ENCODE data around the gene USH1G. TPM values are rescaled to one million over a fixed set of nuclear protein-coding genes. Genes with fewer than 3 reads are reported as not detected.
"Not testable (repeated sequence)": the region's sequence is repeated elsewhere in the genome, so short reads cannot be mapped to it uniquely, and the experiment has no call there.

USH1G gene
- not detected for total RNA-seq

DNA sequence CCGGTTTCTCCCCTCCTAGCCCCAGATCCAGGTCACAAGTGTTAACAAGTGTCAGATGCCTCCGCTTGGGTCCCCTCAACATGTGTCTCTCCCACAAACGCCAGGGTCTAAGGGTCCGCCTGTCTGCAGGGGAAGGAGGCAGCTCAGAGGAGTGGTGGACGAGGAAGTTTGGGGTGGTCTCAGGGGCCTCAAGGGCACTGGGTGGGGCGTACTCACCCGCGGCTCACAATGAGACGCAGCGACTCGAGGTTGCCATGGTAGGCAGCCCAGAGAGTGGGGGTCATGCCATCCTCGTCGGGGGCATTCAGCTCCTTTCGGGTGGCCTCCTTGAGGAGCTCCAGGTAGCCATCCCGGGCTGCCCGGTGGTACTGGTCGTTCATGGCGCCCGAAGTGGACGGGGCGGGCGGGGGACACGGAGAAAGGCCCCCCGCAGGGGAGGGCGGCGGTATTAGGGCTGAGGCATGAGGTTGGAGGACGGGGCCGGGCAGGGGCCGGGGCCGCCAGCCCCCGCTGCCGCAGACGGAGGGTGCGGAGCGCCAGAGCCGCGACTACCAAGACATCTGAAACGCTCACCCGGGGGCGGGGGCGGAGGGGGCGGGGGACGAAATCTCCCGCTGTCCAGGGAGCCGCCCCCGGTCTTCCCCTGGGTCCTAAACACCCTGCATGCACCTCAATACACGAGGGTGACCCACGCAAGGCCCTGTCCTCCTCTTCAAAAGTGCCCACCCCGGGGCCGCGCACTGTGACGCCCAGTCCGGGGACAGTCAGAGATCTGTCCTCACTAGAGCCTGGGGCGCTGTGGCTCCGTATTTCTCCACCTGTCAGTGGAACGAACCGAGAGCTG, at the start of gene USH1G:
Gene USH1G (minus strand): TSS at position 562 of the 844 bp plus-strand sequence. CDS start 182 bp downstream, at position 380.
- H3K4me3 Mint-ChIP-seq = peak within 1 kb of the TSS; percentile 58
- peaks cover 16 to 32% of the 10 kb centered on the region in 2 donors for H3K27me3 Mint-ChIP-seq
- DNase-seq (ENCODE audit: low spot score) (no peak), ATAC-seq (peak; percentile 31 to 56)
- no peaks in the 10 kb centered on the region for H3K9me3 Mint-ChIP-seq
- H3K36me3 Mint-ChIP-seq = no peaks in the 10 kb centered on the region
- H3K4me1 Mint-ChIP-seq (ENCODE audit: low read depth in 2 of 2) = peaks cover 0 to 5% of the 10 kb centered on the region in 2 donors
- no peak within 1 kb of the TSS for H3K27ac Mint-ChIP-seq

GRCh38 chr17:74972107-74972972, 49.3 kb upstream of the USH1G start, which contains the start of gene HID1:
HID1 (minus strand) TSS chr17:74972759; CDS start chr17:74972656, 103 bp downstream.
- H3K9me3 Mint-ChIP-seq = no peaks in the 10 kb centered on the region

GRCh38 chr17:74971842-74972106, 48.7 kb upstream of the USH1G start:
- H3K27me3 Mint-ChIP-seq = peaks cover 8 to 12% of the 10 kb centered on the region in 2 donors
- H3K27ac Mint-ChIP-seq = no peak overlapping the region
- DNase-seq (ENCODE audit: low spot score) = no peak
- peak overlapping the region; percentile 61 for H3K4me3 Mint-ChIP-seq
- no peaks in the 10 kb centered on the region for H3K36me3 Mint-ChIP-seq
- H3K9me3 Mint-ChIP-seq = no peaks in the 10 kb centered on the region
- peak in 1 of 2 donors; percentile 2 for ATAC-seq
- H3K4me1 Mint-ChIP-seq (ENCODE audit: low read depth in 2 of 2) = peaks cover 5 to 6% of the 10 kb centered on the region in 2 donors

More at GRCh38 chr17:74972107-74972972, 49.3 kb upstream of the USH1G start, which contains the start of gene HID1:
- DNase-seq (ENCODE audit: low spot score) (no peak), ATAC-seq (peak; percentile 84 to 91)
- Mint-ChIP-seq H3K36me3 (no peaks in the 10 kb centered on the region), H3K27me3 (peaks cover 8 to 13% of the 10 kb centered on the region in 2 donors), H3K27ac (peak within 1 kb of the TSS in 1 of 2 donors; percentile 56), H3K4me1 (ENCODE audit: low read depth in 2 of 2) (peaks cover 5 to 6% of the 10 kb centered on the region in 2 donors), H3K4me3 (peak within 1 kb of the TSS; percentile 87)

DNA sequence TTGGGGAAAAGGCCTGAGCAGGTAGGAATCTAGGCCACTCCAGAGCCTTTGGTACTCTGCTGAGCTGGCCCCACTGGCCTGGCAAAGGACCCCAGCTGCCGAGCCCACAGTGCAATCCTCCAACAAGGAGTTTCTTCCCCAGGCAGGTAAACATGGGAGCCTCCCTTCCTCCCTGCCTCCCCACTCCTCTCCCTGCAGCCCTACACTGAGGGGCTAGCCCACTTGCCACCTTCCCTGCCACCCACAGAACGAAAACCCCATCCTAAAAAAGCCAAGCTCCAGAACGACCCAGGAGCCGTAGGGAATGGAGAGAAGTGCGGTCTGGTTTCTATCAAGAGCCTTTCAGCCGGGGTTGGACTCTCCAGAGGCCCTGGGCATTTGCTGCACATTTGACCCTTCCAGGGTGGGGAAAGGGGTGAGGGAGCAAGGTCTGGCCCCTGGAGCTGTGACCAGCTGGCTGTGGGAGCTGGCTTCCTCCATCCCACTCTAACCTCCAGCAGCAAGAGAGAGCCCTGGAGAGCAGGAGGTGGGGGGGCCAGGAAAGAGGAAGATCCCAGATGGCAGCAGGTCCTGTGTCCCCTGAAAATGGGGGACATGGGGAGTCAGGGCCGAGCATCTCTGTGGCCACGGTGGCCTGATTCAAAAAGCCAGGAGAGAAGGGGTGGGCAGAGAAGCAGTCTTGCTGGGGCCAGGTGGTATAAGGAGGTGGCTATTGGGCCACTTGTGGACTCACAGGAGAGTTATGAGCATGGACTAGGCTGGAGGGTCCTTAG, 48.2 kb upstream of the USH1G start:
- Mint-ChIP-seq H3K4me1 (ENCODE audit: low read depth in 2 of 2) (peaks cover 5 to 6% of the 10 kb centered on the region in 2 donors), H3K36me3 (no peaks in the 10 kb centered on the region), H3K4me3 (peak overlapping the region; percentile 61), H3K27ac (no peak overlapping the region), H3K27me3 (peaks cover 8 to 10% of the 10 kb centered on the region in 2 donors), H3K9me3 (no peaks in the 10 kb centered on the region)
- no peak for ATAC-seq
- DNase-seq (ENCODE audit: low spot score) = no peak

DNA sequence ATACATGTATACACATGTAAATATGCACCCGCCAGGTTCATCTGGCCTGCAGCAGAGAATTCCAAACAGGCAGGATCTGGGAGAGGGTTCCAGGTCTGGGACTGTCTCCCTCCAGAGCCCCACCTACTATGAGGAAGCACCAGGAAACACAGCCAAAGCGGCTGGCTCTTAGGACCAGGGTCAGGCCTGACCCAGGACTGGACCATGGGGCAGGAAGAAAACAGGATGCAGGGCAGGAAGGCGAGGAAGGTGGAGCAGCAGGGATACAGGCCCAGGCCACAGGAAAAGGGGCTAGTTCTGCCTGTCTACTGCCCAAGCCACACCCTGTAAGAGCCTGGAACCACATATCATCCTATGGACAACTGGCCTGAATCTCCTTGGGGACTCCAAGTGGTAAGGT, 47.3 kb upstream of the USH1G start:
- ATAC-seq (no peak), DNase-seq (ENCODE audit: low spot score) (no peak)
- H3K27me3 Mint-ChIP-seq = peaks cover 8 to 10% of the 10 kb centered on the region in 2 donors
- H3K4me1 Mint-ChIP-seq (ENCODE audit: low read depth in 2 of 2) = peaks cover 5 to 6% of the 10 kb centered on the region in 2 donors
- peak overlapping the region; percentile 22 for H3K4me3 Mint-ChIP-seq
- no peaks in the 10 kb centered on the region for H3K36me3 Mint-ChIP-seq
- no peak overlapping the region for H3K27ac Mint-ChIP-seq
- H3K9me3 Mint-ChIP-seq = no peaks in the 10 kb centered on the region

GRCh38 chr17:74969501-74969900, 46.4 kb upstream of the USH1G start:
- H3K4me1 Mint-ChIP-seq (ENCODE audit: low read depth in 2 of 2); DNase-seq (ENCODE audit: low spot score); H3K4me3 Mint-ChIP-seq; H3K36me3 Mint-ChIP-seq; ATAC-seq; H3K27me3 Mint-ChIP-seq; H3K27ac Mint-ChIP-seq; H3K9me3 Mint-ChIP-seq: not testable (repeated sequence)

DNA sequence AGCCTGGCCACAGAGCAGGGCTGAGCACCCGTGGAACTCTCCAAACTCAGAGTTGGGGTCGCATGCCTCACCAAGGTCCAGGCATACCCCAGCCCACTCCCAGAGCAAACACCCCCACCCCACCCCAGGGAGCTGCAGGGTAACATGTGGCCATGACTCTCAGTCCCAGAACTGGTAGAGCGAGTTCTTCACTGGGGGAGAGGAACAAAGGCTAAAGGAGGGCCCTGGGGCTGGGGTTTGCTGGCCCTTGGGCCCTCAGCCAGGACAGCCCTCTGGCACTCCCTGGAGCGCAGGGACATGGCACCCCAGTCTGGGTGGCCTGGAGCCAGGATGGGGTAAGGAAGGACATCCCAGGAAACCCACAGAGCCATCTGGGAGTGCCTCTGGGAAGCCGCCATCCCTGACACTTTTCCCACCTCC, 45.3 kb upstream of the USH1G start:
- H3K27ac Mint-ChIP-seq = no peak overlapping the region
- no peak overlapping the region for H3K4me3 Mint-ChIP-seq
- no peaks in the 10 kb centered on the region for H3K9me3 Mint-ChIP-seq
- peaks cover 6 to 8% of the 10 kb centered on the region in 2 donors for H3K27me3 Mint-ChIP-seq
- H3K4me1 Mint-ChIP-seq (ENCODE audit: low read depth in 2 of 2) = peaks cover 5 to 6% of the 10 kb centered on the region in 2 donors
- H3K36me3 Mint-ChIP-seq = no peaks in the 10 kb centered on the region
- DNase-seq (ENCODE audit: low spot score) (no peak), ATAC-seq (no peak)

DNA sequence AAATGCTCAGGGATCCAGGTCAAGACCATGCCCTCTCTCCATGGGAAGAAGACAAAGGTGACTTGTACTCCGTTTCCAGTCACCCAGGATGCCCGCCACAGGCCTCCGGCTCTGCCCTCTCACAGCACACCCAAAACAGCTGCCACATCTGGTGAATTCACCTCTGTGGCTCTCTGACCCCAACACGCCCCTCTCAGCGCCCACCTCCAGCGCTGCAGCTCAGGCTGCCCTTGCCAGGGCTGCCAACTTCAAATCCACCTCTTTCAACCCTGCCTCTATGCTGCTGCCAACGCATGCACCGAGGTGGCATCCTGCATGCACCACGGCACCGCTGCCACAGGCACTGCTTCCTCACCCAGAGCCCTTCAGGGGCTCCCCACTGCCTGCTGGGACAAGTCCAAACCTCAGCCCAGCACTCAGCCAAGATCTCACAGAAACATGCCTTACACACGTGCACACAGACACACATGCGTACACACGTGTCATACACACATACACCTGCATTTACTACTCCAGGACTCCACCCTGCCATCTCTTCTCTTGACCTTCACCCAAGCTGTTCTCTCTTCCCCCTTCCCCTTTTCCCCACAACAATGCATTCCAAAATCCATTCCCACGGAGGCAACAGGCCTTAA, 42.0 kb upstream of the USH1G start:
- DNase-seq (ENCODE audit: low spot score) = no peak
- H3K27ac Mint-ChIP-seq = no peak overlapping the region
- H3K27me3 Mint-ChIP-seq = peaks cover 0 to 3% of the 10 kb centered on the region in 2 donors
- peaks cover 0 to 3% of the 10 kb centered on the region in 2 donors for H3K4me1 Mint-ChIP-seq (ENCODE audit: low read depth in 2 of 2)
- no peaks in the 10 kb centered on the region for H3K36me3 Mint-ChIP-seq
- no peak overlapping the region for H3K4me3 Mint-ChIP-seq
- no peak for ATAC-seq
- no peaks in the 10 kb centered on the region for H3K9me3 Mint-ChIP-seq

DNA sequence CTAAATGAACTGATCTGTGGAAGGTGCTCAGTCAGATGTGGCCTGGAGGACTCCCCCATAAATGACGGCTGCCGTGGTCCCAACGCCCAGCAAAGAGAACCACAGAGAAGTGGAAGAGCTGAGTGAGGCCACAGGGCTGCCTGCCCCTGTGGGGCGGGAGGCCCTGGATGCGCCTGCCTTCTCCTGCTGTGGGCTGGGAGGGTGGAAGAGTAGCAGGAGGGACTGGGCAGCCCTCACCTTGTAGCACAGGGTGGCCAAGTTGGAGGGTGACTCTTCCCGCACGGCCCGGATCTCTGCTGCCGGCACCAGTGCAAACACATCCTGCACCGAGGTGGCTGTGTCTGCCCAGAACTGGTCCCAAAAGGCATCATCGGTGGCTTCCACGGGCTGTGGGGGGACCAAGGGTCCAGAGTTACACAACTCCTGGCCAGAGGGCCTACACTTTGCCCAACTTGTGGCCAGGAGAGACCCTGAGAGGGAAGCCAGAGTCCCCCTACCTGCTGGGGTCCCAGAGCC, 41.2 kb upstream of the USH1G start:
- Mint-ChIP-seq H3K27me3 (peaks cover 0 to 4% of the 10 kb centered on the region in 2 donors), H3K4me1 (ENCODE audit: low read depth in 2 of 2) (peaks cover 0 to 3% of the 10 kb centered on the region in 2 donors), H3K36me3 (no peaks in the 10 kb centered on the region), H3K27ac (no peak overlapping the region), H3K4me3 (no peak overlapping the region), H3K9me3 (no peaks in the 10 kb centered on the region)
- DNase-seq (ENCODE audit: low spot score) = no peak
- ATAC-seq = no peak

DNA sequence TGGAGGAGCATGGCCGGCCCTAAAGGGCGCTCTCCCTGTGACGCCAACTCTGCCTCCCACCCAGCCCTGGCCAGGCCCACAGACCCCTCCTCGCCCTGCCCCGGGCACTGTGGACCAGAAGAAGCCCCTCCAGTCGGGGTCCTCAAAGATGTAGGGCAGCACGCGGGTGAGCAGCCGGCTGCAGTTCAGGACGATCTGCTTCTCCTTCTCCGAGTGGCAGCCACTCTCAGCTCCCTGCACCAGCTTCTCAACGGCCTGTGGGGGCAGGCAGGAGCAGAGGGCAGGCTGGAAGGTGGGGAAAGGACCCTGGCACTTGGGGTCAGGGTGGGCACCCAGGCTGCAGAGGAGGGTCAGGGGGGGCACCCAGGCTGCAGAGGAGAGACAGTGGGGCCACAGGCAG, 40.6 kb upstream of the USH1G start:
- no peak overlapping the region for H3K4me3 Mint-ChIP-seq
- DNase-seq (ENCODE audit: low spot score) (no peak), ATAC-seq (no peak)
- peaks cover 0 to 7% of the 10 kb centered on the region in 2 donors for H3K27me3 Mint-ChIP-seq
- H3K36me3 Mint-ChIP-seq = no peaks in the 10 kb centered on the region
- H3K27ac Mint-ChIP-seq = no peak overlapping the region
- H3K4me1 Mint-ChIP-seq (ENCODE audit: low read depth in 2 of 2) = peaks cover 0 to 3% of the 10 kb centered on the region in 2 donors
- no peaks in the 10 kb centered on the region for H3K9me3 Mint-ChIP-seq

DNA sequence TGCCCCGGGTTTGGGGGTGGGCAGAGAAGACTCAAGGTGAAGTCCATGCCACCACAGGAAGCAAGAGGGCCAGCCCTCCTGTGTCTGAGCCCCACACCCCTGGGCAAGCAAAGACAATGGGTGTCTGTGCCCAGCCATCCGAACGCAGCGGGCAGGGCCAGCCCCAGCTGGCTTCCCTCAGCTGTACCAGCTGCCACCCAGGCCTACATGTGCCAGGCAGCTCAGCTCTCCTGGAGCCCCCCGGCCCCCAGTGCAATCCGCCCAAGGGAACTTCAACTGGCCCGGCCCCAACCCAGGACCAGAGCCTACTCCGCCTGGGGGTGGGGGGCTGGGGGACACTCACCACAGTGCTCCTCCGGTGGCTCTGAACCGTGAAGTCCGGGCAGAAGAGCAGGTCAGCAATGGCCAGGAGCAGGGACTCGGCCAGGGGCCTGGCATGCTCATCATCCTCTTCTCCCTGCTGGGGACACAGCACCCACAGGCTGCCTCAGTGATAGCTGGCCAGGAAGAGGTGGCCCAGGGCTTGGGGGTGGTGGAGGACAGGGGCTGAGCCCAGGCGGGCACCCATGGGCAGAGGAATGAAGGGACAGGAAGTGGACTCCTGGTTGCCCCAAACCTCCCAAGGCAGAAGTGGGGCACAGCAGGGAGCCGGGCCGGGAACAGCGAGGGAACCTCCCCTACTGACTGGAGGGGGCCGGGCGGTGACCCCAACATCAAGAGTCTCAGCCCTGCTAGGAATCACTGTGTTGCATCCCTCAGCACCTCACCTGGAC, 39.8 kb upstream of the USH1G start:
- no peak for ATAC-seq
- no peaks in the 10 kb centered on the region for H3K36me3 Mint-ChIP-seq
- no peak overlapping the region for H3K27ac Mint-ChIP-seq
- peaks cover 0 to 7% of the 10 kb centered on the region in 2 donors for H3K27me3 Mint-ChIP-seq
- no peak overlapping the region for H3K4me3 Mint-ChIP-seq
- H3K4me1 Mint-ChIP-seq (ENCODE audit: low read depth in 2 of 2) = peaks cover 0 to 7% of the 10 kb centered on the region in 2 donors
- H3K9me3 Mint-ChIP-seq = no peaks in the 10 kb centered on the region
- DNase-seq (ENCODE audit: low spot score) = no peak

DNA sequence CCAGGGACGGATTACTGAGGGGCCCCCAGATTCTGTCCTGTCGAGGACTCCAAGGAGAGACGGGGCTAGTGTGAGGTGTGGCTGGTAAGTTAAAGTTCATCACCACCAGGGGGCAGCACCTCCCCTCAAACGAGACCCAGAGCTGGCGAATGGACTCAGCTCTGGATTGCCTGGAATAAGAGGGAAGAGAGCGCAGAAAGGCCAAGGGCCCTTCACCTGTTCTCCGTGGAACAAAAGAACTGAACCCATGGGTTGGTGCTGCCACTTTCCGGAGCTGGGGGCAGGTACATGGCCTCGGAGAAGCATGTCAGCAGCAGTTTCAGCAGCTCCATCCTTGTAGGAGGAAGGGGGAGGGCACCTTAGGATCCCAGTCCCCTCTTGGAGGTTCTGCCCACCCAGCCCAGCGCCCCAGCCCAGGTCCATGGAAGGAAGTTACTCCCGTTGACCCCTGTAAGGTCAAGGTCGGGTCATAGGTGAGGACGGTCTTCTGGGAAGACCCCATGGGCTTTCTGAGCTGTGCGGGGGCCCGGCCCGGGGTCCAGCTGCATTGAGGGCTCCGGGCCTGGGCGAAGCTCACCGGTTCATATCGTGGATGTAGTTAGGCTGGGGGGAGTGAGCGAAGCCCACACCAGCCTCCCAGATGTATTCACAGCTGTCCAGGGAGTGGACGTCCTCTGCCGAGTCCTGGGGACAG, 38.7 kb upstream of the USH1G start:
- peaks cover 0 to 7% of the 10 kb centered on the region in 2 donors for H3K27me3 Mint-ChIP-seq
- H3K9me3 Mint-ChIP-seq = no peaks in the 10 kb centered on the region
- ATAC-seq (peak; percentile 72 to 77), DNase-seq (ENCODE audit: low spot score) (peak; percentile 82)
- H3K36me3 Mint-ChIP-seq = no peaks in the 10 kb centered on the region
- H3K4me3 Mint-ChIP-seq = no peak overlapping the region
- no peak overlapping the region for H3K27ac Mint-ChIP-seq
- peaks cover 0 to 7% of the 10 kb centered on the region in 2 donors for H3K4me1 Mint-ChIP-seq (ENCODE audit: low read depth in 2 of 2)
